ENCODE results near the gene RAB14.
"Not testable (repeated sequence)": the region's sequence is repeated elsewhere in the genome, so short reads cannot be mapped to it uniquely, and the experiment has no call there.

Gene RAB14

DNA sequence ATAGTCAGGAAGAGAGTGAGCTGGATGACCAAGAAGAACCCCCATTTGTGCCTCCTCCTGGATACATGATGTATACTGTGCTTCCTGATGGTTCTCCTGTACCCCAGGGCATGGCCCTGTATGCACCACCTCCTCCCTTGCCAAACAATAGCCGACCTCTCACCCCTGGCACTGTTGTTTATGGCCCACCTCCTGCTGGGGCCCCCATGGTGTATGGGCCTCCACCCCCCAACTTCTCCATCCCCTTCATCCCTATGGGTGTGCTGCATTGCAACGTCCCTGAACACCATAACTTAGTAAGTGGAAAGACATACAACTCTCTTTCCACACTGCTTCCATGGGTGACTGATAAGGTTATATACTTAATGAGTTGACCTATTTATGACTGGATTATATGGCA lies 51.5 kb downstream of the RAB14 start:
- DNase-seq = no peak

DNA sequence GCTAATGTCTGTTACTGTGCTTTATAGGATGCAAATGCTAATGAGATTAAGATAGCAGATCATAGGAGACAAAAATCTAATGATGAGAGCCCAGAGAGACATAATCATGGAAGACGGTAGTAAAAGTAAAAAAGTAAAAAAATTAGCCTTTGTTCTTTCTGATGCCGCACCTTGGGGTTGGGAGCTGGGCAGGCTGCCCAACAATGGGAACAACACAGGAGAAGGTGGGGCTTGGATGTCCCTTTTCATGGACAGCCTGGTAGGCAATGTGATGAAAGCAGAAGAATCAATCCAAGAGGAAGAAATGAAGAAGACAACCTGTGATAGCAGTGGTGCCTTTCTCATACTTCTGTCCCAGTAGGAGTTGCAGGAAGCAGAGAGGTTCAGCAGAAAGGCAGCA lies 57.2 kb downstream of the RAB14 start:
- DNase-seq = no peak

DNA sequence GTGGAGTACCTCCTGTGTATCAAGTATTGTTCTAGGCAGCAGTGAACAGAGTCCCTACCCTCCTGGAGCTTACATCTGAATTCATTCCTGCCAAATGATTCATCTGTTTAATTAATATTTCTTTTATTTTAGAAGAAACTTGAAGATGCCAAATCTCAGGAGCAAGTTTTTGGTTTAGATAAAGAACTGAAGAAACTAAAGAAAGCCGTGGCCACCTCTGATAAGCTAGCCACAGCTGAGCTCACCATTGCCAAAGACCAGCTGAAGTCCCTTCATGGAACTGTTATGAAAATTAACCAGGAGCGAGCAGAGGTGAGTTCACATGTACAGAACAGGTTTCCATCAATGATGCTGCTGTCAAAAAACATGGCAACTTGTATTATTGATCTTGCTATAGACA lies 57.9 kb downstream of the RAB14 start:
- no peak for DNase-seq

DNA sequence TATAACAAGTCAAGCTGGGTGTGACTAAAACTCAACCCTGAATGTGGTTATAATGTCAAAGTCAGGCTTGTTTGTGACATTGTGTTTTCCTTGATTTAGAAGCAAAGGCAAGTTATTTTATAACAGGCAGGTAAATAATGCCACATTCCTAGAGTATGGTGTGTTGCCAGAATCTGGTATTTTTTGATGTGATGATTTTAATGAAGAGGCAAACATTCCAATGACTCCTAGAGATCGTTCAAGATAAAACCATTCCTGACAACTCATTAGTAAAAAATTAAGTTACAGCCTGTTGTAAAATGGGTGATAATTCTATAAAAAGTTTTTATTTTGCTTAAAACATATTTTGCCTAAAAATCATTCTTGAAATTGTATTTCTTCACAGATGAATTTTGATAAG lies 60.0 kb downstream of the RAB14 start:
- DNase-seq = no peak

DNA sequence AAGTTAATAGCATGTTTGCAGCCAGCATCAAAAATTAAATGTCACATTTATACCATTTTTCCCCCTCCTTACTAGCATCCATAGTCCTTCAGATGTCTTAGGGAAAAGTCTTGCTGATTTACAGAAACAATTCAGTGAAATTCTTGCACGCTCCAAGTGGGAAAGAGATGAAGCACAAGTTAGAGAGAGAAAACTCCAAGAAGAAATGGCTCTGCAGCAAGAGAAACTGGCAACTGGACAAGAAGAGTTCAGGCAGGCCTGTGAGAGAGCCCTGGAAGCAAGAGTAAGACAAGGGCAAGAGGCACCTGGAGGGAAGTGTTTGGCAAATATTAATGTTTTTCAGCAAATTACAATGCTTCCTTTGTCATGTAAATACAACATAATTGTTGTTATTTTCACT lies 60.4 kb downstream of the RAB14 start:
- DNase-seq = no peak

DNA sequence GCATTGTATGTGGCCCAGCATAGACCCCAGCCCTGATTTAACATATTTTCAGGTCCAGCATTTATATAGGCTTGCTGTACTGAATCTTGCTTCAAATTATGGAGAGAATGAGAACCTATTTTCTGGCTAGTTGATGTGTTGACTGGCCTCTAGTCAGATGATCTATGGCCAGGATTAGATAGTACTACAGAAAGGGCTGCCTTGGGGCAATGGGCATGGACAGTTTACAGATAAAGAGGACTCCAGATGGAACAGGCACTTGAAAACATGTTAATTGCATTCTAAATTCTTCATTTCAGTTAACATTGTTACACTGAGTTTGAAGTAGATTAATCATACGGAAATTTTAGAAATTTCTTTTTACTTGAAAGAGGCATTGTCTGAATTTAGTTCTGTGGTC lies 61.5 kb downstream of the RAB14 start:
- DNase-seq = no peak

DNA sequence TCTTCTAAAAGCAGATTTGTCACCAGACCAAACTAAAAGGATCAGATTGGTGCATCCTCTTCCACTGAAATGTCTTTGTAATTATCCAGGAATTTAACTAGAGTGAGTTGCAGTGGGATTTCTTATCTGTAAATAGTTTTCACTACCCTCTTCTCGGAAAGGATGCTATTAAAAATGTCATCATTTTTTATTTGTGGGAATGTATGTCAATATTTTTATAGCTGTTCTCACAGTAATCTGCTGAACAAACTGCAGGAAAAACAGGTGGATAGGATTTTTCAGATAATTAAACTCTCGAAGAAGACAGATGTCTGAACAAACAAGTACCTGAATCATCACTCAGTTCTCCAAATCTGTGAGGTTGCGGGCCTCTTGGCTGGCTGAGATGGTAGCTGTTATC lies 62.7 kb downstream of the RAB14 start:
- DNase-seq = no peak

DNA sequence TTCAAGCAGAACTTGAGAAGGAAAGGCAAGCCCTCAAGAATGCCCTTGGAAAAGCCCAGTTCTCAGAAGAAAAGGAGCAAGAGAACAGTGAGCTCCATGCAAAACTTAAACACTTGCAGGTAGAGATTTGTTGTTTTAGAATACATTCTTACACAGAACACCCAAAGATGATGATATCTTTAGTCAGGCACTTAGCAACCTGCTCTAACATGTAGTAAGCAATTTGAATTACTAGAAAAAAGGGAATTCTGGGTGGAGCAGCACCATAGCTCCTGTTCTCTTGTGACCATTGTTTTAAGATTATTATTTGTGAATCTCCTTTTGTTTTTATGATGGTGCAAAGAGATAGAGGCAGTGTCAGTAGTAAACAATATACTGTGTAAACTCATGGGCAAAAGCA lies 63.1 kb downstream of the RAB14 start:
- no peak for DNase-seq

DNA sequence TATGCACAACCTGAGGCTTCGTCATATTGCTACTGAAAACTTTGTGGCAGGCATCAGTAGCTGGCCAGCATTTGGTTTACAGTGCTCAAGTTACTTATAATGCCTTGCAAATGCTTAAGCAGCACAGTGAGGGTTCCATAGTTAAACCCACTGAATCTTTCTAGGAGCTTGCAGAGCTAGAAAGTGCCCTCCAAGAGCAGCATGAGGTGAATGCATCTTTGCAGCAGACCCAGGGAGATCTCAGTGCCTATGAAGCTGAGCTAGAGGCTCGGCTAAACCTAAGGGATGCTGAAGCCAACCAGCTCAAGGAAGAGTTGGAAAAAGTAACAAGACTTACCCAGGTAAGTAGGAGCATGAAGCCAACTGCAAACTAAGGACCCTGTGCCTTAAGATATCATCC lies 66.0 kb downstream of the RAB14 start:
- DNase-seq = no peak

DNA sequence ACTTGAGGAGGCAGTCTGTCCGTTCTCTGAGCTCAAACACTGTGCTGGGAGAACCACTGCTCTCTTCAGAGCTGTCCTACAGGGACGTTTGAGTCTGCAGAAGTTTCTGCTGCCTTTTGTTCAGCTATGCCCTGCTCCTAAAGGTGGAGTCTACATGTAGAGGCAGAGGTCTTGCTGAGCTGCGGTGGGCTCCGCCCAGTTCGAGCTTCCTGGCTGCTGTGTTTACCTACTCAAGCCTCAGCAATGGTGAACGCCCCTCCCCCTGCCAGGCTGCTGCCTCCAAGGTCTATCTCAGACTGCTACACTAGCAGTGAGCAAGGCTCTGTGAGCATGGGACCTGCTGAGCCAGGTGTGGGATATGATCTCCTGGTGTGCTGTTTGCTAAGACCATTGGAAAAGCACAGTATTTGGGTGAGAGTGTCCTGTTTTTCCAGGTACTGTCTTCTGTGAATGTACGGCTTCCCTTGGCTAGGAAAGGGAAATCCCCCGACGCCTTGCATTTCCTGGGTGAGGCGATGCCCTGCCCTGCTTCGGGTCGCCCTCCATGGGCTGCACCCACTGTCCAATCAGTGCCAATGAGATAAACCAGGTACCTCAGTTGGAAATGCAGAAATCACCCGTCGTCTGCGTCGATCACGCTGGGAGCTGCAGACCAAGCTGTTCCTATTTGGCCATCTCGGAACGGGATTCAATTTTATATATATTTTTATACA lies 68.4 kb downstream of the RAB14 start:
- DNase-seq = peak; percentile 62

DNA sequence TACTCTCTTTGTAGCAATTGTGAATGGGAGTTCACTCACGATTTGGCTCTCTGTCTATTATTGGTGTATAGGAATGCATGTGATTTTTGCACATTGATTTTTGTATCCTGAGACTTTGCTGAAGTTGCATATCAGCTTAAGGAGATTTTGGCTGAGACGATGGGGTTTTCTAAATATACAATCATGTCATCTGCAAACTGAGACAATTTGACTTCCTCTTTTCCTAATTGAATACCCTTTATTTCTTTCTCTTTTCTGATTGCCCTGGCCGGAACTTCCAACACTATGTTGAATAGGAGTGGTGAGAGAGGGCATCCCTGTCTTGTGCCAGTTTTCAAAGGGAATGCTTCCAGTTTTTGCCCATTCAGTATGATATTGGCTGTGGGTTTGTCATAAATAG lies 72.3 kb downstream of the RAB14 start:
- not testable (repeated sequence) for DNase-seq
